Germinal center (tissue), 1 donor: ENCODE measurements around the gene B3GNT2.

Source experiments
- DNase-seq: peaks from one replicate; pipeline ENCODE4 v3.0.0; 2012; ENCODE audit warnings: mixed read lengths, low spot score

The B3GNT2 gene

DNA sequence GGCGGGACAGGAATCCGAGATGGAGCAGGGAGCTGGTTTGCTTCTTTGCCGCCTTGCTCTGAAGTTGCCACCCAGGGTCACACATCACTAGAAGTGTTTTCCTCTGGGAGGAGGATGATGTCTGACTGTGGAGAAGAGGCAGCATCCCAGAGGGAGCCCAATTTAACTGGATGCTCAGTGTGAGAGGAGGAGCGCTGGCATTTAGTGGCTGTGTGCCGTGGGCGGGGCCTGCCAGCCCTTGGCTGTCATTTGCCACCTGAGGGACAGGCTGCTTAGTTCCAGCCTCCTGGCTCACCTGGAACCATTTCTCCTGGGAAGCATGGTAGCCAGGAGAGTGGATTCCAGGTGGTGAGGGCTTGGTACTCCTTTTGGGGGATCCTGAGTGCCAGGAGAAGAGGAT is 9.6 kb downstream of the B3GNT2 start:
- no peak for DNase-seq

DNA sequence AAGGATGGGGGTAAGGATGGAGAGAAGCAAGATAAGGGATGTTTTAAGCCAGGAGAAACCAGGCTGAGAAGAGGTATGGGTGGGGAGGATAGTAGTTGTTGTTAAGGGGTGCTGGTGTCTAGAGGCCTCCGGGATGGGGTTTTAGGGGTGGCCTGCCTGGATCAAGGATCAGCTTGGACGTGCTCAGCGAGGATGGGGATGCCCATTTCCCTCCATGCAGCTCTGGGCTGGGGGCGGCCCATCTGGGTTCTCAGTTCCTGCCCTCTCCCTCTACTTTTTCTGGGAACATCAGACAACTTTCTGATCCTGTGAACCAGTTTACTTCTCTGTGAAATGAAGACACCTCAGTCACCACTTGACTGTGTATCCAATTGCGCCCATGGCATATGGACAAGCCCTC is 10.1 kb downstream of the B3GNT2 start:
- DNase-seq: no peak

DNA sequence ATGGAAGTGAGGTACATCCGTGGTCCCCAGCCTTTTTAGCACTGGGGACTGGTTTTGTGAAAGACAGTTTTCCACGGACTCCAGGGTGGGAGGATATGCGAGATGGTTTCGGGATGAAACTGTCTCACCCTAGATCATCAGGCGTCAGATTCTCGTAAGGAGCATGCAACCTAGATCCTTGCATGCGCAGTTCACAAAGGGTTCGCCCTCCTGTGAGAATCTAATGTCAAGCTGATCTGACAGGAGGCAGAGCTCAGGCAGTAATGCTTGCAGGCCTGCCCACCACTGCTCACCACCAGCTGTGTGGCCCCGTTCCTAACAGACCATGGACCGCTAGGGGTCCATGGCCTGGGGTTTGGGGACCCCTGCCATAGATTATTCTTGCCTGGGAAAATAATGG is 11.6 kb downstream of the B3GNT2 start:
- DNase-seq: no peak

DNA sequence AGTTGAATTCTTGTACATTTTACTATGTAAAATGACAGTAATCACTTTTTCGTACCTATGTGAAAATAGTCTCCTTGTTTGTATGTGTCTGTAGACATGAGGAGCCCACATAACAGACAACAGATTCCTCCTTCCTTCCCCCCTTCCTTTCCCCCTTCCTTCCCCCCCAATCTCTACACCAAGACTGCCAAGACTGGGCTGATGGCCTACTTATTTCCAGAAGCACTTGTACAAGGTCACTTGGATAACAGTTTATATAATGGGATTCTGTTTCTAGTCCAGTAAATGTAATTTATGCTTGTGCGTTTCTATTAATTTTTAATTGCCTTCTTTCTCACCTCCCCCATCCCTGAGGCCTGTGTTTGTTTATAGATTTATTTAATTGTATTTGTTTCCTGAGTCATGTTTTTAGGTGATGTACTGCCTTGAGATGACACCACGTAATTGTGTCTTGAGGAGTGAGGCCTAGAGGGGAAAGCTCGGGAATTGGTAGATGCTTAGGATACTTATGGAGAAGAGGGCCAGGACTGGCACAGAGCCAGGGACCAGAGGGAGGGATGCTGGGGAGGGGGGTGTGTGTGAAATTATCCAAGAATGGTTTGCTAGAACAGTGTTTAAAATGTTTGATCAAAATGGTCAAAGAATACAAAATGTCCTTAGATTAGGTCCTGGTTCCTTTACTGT is 12.3 kb downstream of the B3GNT2 start:
- DNase-seq: no peak

DNA sequence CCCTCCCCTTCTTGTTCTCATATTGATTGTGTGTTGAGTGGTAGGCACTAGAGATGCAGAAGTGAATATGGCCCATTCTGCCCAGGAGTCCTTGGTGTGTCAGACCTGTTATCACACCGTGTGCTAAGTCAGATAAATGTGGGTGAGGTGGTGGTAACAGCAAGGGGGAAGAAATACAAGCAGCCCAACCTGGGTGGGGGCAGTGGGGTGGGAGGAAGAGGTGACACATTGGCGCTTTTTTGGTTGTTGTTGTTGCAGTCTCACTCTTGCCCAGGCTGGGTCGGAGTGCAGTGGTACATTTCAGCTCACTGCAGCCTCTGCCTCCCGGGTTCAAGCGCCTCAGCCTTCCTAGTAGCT is 12.8 kb downstream of the B3GNT2 start:
- DNase-seq: no peak

DNA sequence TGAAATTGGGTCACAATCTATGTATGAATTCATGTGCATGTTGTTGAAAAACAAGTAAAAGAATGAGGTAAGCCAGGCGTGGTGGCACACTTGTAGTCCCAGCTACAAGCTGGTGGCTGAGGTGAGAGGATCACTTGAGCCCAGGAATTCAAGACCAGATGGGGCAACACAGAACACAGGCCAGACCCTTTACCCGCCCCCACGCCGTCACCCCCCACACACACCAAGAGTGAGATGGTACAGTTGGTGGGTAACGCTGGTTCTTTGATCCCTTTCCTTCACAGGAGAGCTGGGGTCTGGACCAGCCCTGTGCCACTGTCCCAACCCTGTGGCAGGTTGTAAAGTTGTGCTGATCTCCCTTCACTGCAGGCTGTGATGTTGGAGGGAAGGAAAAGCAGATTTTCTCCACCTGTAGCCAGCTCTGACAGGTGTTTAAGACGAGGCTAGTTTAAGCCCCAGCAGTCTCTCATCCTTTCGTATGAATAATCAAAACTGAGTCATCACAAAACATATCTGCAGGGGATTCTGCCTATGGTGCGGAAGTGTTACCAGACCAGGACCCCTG is 13.6 kb downstream of the B3GNT2 start:
- DNase-seq: no peak

DNA sequence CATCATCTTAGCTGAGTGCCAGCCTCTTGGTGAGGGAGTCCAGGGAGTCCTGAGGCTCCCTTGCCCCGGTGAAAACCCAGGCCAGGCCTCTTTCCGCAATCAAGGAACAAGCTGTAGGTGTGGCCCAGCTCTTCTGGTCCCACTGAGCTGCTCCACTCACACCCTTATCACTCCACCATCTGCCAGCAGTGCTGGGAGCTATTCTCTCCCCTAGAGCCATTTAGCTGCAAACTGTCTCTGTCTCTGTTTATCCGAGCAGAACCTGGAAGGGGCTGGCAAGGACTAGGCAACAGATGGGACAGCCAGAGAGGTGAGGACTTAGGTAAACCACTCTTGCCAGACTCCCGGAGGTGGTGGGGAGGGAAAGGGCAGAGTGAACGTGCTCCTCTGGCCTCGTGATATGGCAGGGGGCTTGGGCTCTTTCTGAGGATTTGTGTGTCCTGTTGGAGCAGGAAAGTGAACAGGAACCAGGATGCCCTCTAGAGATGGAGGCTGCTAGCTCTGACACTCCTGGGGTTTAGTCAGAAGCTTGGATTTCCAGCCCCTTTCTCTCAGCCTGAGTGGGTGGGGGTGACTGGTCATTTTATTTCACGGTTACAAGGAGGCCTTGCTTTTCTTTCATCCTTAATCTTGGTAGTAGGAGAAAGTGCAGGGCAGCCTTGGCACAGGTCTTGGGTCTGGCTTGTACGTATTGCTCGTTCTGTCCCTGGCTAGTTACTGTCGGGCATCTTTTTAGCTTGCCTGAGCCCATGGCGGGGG is 19.6 kb downstream of the B3GNT2 start:
- DNase-seq: no peak

DNA sequence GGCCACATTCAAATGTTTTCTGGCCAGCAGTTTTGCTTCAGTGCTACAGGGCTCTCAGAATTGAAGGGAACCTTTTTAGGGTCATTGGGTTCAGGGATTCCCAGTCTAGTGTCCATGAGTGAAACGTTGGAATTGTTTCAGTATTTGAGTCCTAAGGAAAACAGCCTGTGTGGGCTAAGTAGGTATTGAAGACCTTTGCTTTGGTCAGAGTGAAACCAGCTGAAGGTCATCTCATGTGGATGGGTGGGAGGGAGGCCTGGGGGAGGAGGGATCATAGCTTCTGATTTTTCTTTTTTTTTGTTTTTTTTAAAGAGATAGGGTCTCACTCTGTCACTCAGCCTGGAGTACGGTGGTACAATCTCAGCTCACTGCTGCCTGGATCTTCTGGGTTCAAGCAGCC is 20.2 kb downstream of the B3GNT2 start:
- no peak for DNase-seq

DNA sequence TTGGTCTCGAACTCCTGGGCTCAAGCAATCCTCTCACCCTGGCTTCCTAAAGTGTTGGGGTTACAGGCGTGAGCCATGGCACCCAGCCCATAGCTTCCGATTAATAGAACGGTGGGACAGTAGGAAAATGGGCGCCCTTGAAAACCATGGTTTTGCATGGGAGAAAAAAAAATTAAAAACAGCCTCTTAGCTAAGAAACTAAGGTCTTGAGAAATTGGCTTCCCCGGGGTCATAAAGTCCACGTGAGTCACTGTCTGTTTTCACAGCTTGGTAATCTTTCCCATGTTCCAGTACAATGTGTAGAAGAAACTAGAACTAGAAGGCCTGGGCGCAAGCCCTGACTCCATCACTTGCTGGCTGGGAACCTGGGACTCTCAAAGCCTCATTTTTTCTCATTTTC is 20.7 kb downstream of the B3GNT2 start:
- no peak for DNase-seq

DNA sequence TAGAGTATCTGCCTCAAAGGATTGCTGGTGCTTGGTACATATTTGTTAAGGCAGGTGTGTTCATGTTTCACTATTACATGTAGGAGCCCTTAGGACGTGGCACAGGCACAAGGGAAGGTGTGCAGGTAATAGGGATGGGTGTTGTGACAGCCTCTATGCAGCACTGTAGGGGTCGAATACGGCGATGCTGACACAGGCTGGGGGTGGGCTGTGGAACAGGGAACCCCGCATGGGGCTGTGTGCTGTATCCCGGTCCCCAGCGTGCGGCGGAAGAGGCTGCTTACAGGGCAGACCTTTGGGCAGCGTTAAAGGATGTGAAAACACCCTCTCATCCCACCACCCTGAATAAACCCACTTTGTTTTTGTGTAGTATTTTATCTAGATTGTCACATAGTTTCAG is 21.5 kb downstream of the B3GNT2 start:
- DNase-seq: no peak

DNA sequence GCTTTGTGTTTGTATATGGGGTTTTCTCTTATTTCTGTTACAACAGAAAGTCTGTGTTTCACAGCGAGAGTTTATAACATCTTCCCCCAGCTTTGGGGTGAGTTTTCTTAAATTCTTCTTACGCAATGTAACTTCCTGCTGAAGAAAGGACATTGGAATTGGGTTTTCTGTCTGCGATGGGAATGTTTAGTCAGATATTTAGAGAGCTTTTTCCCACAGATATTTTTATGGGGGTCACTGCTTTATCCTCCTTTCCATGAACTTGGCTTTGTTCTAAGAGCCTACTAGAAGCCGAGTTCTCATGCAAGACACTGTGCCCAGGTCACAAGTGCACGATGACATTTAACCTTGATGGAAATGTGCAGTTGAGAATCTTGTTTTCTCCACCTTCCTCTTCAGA is 22.1 kb downstream of the B3GNT2 start:
- DNase-seq: no peak

DNA sequence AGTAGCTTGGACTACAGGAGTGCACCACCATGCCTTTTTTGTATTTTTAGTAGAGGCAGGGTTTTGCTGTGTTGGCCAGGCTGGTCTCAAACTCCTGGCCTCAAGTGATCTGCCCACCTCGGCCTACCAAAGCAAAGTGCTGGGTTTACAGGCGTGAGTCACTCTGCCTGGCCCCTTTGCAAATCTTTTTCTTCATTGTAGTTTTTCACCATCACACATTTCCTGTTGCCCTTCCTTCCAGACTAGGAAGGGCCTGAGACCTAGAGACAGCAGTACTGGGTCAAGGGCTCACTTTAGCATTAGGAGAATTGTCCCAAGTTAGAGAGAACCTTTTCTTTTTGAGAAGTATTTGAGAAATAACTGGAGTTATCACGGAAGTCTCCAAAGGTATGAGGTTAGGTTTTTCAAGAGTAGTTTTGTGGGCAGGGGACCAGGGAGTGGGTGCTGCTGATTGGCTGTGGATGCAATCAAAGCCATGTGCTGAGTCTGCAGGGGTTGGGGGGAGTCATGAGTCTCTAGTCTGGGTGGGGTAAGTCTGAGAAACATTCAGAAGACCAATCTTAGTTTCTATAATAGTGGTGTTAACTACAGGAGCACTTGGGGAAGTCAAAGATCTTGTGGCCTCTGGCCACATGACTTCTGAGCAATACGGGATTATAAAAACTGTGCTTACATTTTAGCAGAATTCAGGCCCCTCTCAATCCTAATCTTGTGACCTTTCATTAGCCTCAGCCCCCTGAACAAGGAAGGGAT is 23.7 kb downstream of the B3GNT2 start:
- no peak for DNase-seq

DNA sequence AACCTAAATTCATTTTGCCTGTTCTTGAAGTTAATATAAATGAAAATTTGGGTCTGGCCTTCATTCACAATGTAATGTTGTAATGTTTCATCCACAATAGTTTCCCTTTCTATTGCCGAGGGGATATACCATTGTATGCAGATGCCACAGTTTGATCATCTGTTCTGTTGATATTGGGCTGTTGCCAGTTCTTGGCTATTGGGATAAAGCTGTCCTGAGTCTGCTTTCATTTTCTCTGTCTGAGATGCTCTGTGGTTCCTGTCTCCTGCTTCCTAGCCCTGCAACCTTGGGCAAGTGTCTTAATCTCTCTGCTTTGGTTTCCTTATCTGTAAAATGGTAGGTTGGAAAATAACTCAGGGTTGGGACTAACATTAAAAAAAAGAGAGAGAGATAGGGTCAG is 25.2 kb downstream of the B3GNT2 start:
- DNase-seq: no peak

DNA sequence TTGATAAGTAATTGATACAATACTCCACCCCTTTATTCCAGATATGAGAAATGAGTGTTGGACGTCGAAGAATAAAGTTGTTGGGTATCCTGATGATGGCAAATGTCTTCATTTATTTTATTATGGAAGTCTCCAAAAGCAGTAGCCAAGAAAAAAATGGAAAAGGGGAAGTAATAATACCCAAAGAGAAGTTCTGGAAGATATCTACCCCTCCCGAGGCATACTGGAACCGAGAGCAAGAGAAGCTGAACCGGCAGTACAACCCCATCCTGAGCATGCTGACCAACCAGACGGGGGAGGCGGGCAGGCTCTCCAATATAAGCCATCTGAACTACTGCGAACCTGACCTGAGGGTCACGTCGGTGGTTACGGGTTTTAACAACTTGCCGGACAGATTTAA is 26.3 kb downstream of the B3GNT2 start:
- DNase-seq: no peak

DNA sequence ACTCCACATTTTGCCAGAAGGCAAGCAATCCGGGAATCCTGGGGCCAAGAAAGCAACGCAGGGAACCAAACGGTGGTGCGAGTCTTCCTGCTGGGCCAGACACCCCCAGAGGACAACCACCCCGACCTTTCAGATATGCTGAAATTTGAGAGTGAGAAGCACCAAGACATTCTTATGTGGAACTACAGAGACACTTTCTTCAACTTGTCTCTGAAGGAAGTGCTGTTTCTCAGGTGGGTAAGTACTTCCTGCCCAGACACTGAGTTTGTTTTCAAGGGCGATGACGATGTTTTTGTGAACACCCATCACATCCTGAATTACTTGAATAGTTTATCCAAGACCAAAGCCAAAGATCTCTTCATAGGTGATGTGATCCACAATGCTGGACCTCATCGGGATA is 26.8 kb downstream of the B3GNT2 start:
- no peak for DNase-seq

DNA sequence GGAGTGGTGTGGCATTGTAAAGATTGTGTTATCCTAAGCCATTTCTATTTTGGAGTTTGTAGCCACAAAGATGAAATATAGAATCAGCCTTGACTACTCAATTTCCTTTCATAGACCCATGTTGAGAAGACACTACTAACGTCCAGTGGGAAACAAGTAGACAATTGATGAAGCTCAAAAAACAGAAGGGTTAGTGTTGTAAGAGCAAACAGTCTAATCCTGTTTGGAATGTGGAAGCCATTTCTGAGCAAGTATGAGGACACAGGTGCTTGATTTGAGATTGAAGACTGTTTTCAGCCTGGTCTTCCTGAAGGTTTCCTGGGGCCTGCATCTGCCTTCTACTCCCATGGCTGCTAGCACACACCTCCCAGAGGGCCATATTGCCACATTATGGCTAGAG is 29.1 kb downstream of the B3GNT2 start:
- DNase-seq: no peak

DNA sequence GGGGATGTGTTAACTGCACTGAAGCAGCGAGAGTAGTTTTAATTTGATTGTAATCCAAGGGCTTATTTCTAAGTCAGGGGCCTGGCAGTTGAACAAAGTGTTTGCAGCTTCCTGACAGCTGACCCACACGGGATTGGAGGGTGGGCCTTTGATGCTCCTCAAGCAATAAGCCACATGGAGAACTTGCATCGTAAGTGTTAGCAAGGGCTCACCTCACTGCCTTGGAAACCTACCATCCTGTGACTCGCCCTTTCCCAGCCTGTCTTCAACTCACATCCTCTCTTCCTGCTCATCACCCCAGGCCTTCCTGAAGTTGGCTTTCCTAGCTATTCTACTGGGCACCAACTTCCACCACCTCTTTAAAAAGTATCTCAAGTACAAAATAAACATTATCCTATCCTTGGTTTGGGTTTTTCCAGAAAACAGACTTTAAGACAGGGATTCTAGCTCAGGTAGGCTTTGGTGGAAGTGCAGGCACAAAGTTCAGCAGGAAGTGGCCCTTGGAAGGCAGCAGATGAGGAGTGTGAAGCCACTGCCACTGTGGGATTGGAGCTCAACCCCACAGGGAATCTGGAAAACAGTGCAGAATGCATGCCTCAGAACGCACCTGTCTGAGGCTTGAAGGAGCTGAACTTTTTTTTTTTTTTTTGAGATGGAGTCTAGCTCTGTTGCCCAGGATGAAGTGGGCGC is 31.6 kb downstream of the B3GNT2 start:
- DNase-seq: no peak

DNA sequence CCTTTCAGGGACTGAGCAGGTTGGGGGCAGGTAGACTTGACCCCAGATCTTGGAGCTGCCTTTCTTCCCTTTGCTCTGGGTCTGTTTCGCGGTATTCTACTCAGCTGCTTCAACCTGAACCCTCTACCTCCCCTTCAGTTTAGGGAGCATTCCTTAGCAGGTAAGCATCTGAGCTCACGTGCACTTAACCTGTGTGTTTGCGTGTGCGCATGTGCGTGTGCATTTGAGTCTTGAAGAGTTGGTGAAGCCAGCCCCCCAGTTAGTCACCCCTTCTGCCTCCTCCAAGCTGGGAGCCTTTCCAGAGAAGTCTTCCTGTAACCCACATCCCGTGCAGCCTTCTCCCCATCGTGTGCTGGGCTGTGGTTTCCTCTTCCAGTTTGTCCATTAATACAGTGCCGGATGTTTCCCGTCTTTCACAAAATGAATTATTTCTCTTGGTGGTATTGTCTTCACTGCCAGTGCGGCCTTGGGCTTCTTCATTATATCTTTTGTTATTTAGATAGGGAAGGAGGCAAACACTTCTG is 33.2 kb downstream of the B3GNT2 start:
- no peak for DNase-seq

DNA sequence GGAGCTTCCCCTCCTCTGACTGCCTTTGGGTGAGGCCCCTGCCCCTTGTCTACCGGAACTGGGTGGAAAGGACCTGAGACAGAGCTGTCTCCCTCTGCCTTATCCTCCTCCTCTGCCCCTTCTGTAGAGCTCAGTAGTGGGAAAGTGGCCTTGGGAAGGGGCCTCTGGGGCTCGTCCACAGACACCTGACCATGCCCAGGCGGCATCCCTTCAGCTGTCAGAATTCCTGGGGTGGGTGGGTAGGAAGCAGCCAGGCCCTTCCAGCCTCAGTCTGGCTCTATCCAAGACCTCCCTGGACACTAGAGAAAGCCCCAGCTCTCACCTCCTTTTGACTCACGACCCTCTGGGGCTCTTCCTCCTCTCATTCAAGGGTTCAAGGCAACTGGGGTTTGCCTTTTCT is 35.6 kb downstream of the B3GNT2 start:
- DNase-seq: no peak

DNA sequence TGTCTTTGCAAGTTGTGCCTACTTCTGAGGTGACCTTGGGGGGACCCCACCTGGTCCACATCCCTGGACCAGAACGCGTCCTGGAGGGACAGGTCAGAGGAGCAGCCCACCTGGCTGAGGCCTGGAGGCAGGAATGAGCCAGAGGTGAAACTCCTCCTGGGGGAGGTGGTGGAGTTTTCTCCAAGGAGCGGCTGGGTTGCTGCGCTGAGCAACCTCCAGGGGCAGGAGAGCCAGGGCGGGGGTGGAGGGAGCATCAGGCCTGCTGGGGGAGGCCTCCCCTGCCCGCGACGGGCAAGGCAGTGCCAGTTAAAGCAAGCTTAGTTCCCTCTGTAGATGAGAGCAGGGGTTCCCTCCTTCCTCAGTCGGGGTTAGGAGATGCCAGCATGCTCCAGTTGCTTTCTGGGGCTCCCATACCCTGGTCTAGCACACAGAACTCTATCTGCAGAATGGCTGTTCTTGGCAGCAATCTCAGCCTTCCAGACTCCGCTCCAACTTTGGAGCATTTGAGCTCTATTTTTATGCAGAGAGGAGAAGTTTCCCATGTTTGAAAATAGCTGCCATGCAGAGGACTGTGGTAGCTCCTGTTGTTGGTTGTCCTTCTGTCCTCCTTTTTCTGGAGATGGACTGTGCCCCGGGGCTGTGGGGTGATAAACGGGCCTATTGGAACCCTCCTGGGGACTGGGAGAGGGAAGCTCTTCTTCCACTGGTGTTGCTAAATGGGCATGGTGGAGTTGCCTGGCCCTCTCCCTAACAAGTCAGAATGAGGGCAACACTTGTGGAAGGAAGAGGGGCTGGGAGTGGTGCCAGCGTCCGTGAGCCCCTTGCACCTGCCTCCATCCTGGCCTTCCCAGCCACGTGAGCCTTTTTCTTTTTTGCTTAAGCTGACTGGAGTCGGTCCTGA is 39.1 kb downstream of the B3GNT2 start:
- no peak for DNase-seq

DNA sequence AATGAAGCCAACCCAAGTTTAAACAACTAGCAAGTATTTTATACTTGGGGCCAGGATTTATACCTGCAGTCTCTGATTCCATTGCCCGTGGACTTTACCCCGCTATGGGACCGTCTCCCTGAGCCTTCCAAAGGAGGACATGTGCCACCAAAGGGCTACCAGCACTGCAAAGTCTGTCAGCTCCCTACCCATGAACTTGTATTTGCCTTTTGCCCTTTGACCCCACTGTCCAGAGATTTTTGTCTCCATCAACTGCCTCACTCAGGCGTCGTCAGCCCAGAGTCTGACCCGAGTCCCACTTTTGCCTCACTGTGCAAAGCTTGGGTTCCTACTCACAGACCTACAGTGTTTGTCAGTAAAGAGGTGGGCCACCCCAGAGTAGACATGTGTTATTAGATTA is 40.6 kb downstream of the B3GNT2 start:
- DNase-seq: no peak
